SK-N-SH treated with all-trans-retinoic acid at 6 μM for 48 hours (cell line): ENCODE measurements around the gene NHEJ1.

ENCODE experiments used
- POU6F1 ChIP-seq: fragments of 250-450 bp; sonication (Bioruptor Pico); IDR thresholded peaks from 2 replicates; pipeline ENCODE4 v1.8.0; 2021; ENCODE audit warnings: low read depth, mild to moderate bottlenecking, moderate library complexity, borderline replicate concordance
- ZFP3 ChIP-seq: fragments of 250-450 bp; sonication (Bioruptor Pico); IDR thresholded peaks from 2 replicates; pipeline ENCODE4 v1.5.0; 2020; ENCODE audit warnings: mild to moderate bottlenecking, moderate library complexity
- ZNF565 ChIP-seq: fragments of 450-650 bp; formaldehyde crosslinking; conservative IDR thresholded peaks from 2 replicates; pipeline ENCODE4 v1.5.0; 2020; ENCODE audit warnings: low read depth, mild to moderate bottlenecking, moderate library complexity

DNA sequence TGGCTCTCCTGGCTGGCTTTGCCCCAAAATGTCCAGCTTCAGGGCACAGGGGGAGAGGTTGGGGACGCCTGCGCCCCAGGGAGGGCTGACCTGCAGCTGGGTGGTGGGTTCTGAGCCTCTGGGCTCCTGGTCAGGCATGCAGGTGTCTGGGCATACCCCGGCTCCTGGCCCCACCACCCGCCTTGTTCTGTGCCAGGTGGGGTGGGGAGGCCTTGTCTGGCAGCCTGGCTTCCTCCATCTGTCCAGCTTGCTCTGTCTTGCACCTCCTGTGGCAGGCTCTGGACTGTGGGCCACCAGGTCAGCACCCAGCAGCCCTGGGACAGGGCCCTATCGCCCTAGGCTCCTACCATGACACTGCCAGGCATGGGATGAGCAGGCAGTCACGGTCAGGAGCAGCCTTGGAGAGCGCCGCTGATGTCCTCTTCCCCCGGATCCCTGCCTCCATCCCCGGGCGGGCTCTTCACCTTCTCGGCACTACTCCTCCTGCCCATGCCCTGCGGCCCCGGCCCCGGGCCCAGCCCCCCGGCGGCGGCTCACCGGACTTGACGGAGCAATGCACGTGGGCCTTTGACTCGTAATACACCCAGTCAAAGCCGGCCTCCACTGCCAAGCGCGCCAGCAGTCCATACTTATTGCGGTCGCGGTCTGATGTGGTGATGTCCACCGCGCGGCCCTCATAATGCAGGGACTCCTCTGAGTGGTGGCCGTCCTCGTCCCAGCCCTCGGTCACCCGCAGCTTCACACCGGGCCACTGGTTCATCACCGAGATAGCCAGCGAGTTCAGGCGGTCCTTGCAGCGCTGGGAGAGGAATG is 103.5 kb downstream of the NHEJ1 start:
- TF ChIP-seq ZNF565 (CRISPR knock-in tag) (no peak), ZFP3 (CRISPR knock-in tag) (no peak), POU6F1 (CRISPR knock-in tag) (no peak)
